Measurements from ENCODE around the gene COL6A1.

The COL6A1 gene

DNA sequence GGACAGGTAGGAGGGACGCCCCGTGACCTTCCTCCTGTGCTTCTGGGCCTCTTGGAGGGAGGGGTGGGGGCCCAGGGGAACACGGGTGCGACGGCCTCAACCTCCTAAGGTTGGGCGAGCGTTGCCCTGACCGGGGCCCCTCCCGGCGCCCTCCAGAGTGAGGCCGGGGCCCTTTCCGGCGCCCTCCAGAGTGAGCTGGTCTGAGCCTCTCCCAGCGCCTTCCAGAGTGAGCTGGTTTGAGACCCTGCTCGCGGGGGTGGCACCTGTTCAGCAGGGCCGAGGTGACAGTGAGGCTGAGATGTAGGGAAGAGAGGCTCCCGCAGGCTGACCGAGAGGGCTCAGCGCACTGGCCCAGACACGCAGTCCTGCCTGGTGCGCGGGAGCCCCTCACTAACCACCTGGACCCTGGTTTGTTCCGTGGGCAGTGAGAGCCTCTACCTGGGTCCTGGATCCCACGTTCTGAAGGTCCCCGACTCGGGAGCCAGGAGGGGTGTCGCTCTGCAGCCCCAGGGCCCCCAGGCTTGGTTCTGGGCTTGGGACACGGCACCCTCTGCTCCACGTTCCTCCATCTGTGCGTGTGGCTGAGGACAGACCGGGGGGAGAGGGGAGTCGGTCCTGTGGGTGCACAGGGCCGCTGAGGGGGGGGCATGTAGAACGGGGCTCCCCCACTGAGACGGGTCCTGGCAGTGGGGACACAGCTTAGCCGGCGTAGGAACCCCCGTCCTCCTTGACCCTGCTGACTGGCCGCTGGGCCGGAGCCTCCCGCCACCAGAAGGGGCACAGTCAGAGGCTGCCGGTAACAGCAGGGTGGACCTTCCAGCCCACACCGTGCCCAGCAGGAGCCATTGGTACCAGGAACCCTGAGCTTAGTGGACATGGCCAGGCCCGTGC, 1.4 kb downstream of the COL6A1 start:
- no peak for DNase-seq (ENCODE audit: low read depth in 4 of 4, low spot score in 1 of 4)

- no peak for DNase-seq (ENCODE audit: low read depth in 4 of 4, low spot score in 1 of 4)
These were observed 2.0 kb downstream of the COL6A1 start for GRCh38 chr21:45983649-45983965.

DNA sequence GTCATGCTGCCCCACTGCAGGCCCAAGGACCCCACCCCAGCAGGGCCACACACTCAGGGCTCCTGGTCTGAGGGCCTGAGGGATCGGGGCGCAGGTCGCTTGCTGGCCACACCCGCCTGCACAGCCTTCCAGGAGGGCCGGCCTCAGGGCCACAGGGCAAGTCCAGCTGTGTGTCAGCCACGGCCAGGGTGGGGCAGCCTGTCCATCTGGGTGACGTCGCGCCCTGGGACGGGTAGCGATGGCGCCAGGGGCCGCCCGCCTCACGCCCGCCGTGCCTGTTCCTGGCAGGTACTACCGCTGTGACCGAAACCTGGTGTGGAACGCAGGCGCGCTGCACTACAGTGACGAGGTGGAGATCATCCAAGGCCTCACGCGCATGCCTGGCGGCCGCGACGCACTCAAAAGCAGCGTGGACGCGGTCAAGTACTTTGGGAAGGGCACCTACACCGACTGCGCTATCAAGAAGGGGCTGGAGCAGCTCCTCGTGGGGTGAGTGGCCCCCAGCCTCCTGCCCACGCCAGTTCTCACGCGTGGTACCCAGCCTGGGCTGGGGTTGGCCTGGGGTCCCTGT, 2.5 kb downstream of the COL6A1 start:
- no peak for DNase-seq (ENCODE audit: low read depth in 4 of 4, low spot score in 1 of 4)

GRCh38 chr21:45984584-45985095, 3.1 kb downstream of the COL6A1 start:
- DNase-seq (ENCODE audit: low read depth in 4 of 4, low spot score in 1 of 4), result no peak

DNA sequence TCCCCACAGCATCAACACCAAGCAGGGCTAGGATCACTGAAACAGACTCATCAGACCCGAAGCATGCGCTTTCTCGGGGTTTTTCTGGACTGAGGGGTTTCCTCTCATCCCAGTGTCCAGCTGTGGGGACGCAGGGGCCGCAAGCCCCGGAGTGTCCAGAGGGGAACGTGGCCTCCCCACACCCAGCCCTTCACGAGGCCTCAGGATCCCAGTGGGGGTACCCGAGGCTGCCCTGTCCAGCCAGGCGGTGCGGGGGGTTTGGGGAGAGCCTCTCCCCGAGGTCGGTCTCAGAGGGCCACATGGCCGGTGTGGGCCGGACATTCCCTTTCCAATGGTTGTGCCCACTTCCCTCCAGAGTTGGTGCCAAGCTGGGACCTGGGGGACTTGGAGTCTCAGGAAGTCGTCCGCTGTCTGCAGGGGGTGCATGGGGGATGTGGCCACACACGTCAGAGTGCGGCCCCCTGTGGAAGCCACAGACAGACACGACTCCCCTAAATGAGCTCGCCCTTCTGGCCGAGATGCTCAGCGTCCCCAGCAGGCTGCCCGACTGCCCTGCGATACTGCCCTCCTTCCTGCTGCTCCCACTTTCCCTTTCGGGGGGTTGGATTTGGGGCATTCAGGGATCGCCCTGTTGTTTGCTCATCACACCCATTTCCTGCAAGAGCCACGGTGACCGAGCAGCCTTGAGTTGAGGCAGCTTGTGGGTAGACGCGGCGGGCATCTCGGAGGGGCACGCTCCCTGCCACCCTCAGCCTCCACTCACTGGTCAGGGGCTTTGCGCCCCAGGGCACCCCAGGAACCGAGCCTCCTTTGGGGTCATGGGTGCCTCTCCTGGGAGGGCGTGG, 4.1 kb downstream of the COL6A1 start:
- no peak for DNase-seq (ENCODE audit: low read depth in 4 of 4, low spot score in 1 of 4)

- DNase-seq (ENCODE audit: low read depth in 4 of 4, low spot score in 1 of 4), result no peak
These were observed 4.9 kb downstream of the COL6A1 start for GRCh38 chr21:45986316-45987051.

DNA sequence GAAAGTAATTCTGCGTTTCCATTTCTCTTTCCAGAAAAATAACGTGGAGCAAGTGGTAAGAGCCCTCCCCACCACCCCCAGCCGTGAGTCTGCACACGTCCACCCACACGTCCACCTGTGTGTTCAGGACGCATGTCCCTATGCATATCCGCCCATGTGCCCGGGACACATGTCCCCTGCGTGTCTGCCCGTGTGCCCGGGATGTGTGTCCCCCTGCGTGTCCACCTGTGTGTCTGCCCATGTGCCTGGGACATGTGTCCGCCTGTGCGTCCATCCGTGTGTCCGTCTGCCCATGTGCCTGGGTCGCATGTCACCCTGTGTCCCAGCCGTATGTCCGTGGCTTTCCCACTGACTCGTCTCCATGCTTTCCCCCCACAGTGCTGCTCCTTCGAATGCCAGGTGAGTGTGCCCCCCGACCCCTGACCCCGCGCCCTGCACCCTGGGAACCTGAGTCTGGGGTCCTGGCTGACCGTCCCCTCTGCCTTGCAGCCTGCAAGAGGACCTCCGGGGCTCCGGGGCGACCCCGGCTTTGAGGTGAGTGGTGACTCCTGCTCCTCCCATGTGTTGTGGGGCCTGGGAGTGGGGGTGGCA, 5.6 kb downstream of the COL6A1 start:
- no peak for DNase-seq (ENCODE audit: low read depth in 4 of 4, low spot score in 1 of 4)

GRCh38 chr21:45988366-45989347, 7.1 kb downstream of the COL6A1 start:
- no peak for DNase-seq (ENCODE audit: low read depth in 4 of 4, low spot score in 1 of 4)

- DNase-seq (ENCODE audit: low read depth in 4 of 4, low spot score in 1 of 4), result no peak
These were observed 7.9 kb downstream of the COL6A1 start for GRCh38 chr21:45989355-45990048.

GRCh38 chr21:45990049-45990711, 8.6 kb downstream of the COL6A1 start:
- no peak for DNase-seq (ENCODE audit: low read depth in 4 of 4, low spot score in 1 of 4)

GRCh38 chr21:45990741-45991605, 9.4 kb downstream of the COL6A1 start:
- DNase-seq (ENCODE audit: low read depth in 4 of 4, low spot score in 1 of 4), result no peak

DNA sequence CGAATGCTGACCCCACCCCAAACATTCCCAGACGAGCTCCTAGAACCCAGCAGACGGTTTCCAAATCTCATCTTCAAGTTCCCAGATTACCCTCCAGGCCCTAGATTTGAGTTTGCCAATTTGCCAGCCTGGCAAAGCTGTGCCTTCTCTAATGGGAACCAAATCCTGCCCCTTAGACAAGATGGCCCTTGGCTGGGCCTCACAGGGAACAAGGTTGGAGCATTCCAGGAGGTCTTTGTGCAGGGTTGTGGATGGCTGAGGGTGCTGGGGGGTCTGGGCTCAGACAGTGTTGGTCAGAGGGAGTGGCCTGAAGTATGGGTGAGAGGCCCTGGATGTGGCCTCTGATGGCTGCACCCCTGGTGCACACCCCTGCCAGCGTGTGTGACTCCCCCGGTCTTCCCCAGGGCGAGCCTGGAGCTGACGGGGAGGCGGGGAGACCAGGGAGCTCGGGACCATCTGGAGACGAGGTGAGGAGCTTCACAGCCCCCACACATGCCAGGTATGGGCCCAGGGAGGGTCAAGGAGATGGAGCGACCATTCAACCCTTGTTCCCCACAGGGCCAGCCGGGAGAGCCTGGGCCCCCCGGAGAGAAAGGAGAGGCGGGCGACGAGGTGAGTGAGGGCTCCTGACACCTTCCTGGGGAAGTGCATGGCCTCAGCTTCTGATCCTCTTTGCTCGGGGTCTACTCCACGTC, 10.2 kb downstream of the COL6A1 start:
- DNase-seq (ENCODE audit: low read depth in 4 of 4, low spot score in 1 of 4), result no peak

GRCh38 chr21:45992301-45993209, 11.0 kb downstream of the COL6A1 start:
- no peak for DNase-seq (ENCODE audit: low read depth in 4 of 4, low spot score in 1 of 4)

GRCh38 chr21:45993210-45994085, 11.9 kb downstream of the COL6A1 start:
- DNase-seq (ENCODE audit: low read depth in 4 of 4, low spot score in 1 of 4), result no peak

Data from stimulated activated CD4-positive, alpha-beta T cell treated with anti-CD3 and anti-CD28 coated beads, Interleukin-1b, Interleukin-23, amount 100 ng/mL, for 24 hours (primary cell).